Neural crest cell (in vitro differentiated cells): Measurements from ENCODE around the gene CDC42BPB. TPM values are rescaled to one million over a fixed set of nuclear protein-coding genes. Genes with fewer than 3 reads are reported as not detected.

Experiments
- DNase-seq: peaks from one replicate; pipeline ENCODE4 v3.0.0; 2021; ENCODE audit warnings: low read depth, mixed read lengths, low spot score
- H3K27ac Mint-ChIP-seq: one replicate; pipeline ENCODE4 v1.8.0; 2021; ENCODE audit warnings: mild to moderate bottlenecking, mixed read lengths; ENCODE audit not compliant: unreplicated experiment
- H3K27me3 Mint-ChIP-seq: 2 replicates; pipeline ENCODE4 v1.8.0; 2021; ENCODE audit warnings: low read depth, mild to moderate bottlenecking, mixed read lengths
- H3K36me3 Mint-ChIP-seq: 2 replicates; pipeline ENCODE4 v1.8.0; 2021; ENCODE audit warnings: low read depth, mild to moderate bottlenecking, mixed read lengths
- H3K4me1 Mint-ChIP-seq: 2 replicates; pipeline ENCODE4 v1.8.0; 2021; ENCODE audit warnings: mixed read lengths
- H3K4me3 Mint-ChIP-seq: one replicate; pipeline ENCODE4 v1.8.0; 2021; ENCODE audit warnings: mild to moderate bottlenecking, mixed read lengths
- H3K9me3 Mint-ChIP-seq: 2 replicates; pipeline ENCODE4 v1.8.0; 2021; ENCODE audit warnings: mixed read lengths
- CTCF ChIP-seq: fragments of 200-600 bp; sonication (generic); conservative IDR thresholded peaks from 2 replicates; pipeline ENCODE4 v1.5.0; 2021; ENCODE audit warnings: antibody characterized with exemption, mild to moderate bottlenecking
- total RNA-seq: library from RNA; stranded (reverse); gene quantifications from 2 replicates; pipeline ENCODE4 v1.2.1, GENCODE V29; 2021

The CDC42BPB gene
- total RNA-seq, 1 donor from 2014 or later = 94.8 TPM

- Mint-ChIP-seq H3K27me3 (no peaks in the 10 kb centered on the region), H3K9me3 (no peaks in the 10 kb centered on the region), H3K4me3 (no peak overlapping the region), H3K27ac (no peak overlapping the region), H3K4me1 (peaks cover 4% of the 10 kb centered on the region), H3K36me3 (peaks cover 28% of the 10 kb centered on the region)
- no peak for TF ChIP-seq CTCF
- no peak for DNase-seq
These were observed 89.0 kb downstream of the CDC42BPB start for GRCh38 chr14:102968306-102968705.

GRCh38 chr14:102967506-102967795 is 89.9 kb downstream of the CDC42BPB start:
- Mint-ChIP-seq H3K27me3 (no peaks in the 10 kb centered on the region), H3K36me3 (peaks cover 23% of the 10 kb centered on the region), H3K4me3 (no peak overlapping the region), H3K27ac (no peak overlapping the region), H3K4me1 (no peaks in the 10 kb centered on the region), H3K9me3 (no peaks in the 10 kb centered on the region)
- TF ChIP-seq CTCF = no peak
- DNase-seq = no peak

- Mint-ChIP-seq H3K9me3 (no peaks in the 10 kb centered on the region), H3K27me3 (no peaks in the 10 kb centered on the region), H3K27ac (no peak overlapping the region), H3K4me1 (no peaks in the 10 kb centered on the region), H3K4me3 (no peak overlapping the region), H3K36me3 (peaks cover 23% of the 10 kb centered on the region)
- DNase-seq = no peak
- TF ChIP-seq CTCF = no peak
These were observed 90.5 kb downstream of the CDC42BPB start for GRCh38 chr14:102966681-102967505.

- H3K4me1 Mint-ChIP-seq = no peaks in the 10 kb centered on the region
- H3K27ac Mint-ChIP-seq = peak overlapping the region; percentile 57
- no peaks in the 10 kb centered on the region for H3K27me3 Mint-ChIP-seq
- no peaks in the 10 kb centered on the region for H3K9me3 Mint-ChIP-seq
- H3K36me3 Mint-ChIP-seq = peaks cover 23% of the 10 kb centered on the region
- no peak for TF ChIP-seq CTCF
- no peak for DNase-seq
- H3K4me3 Mint-ChIP-seq = no peak overlapping the region
These were observed 91.2 kb downstream of the CDC42BPB start for GRCh38 chr14:102965971-102966655.

GRCh38 chr14:102965282-102965681 is 92.1 kb downstream of the CDC42BPB start:
- Mint-ChIP-seq H3K4me1 (no peaks in the 10 kb centered on the region), H3K36me3 (peaks cover 23% of the 10 kb centered on the region), H3K4me3 (no peak overlapping the region), H3K27ac (no peak overlapping the region), H3K27me3 (no peaks in the 10 kb centered on the region), H3K9me3 (no peaks in the 10 kb centered on the region)
- TF ChIP-seq CTCF = no peak
- DNase-seq = no peak
